ENCODE measurements around the gene SRRM2. TPM values are rescaled to one million over a fixed set of nuclear protein-coding genes. Genes with fewer than 3 reads are reported as not detected.

SRRM2 gene
- total and polyA plus RNA-seq, 9 of the 15 experiments (the other 6 are each of a cell fraction or from before 2014, with no cell fraction given), result 26.7 to 563 (median 81.1) TPM

DNA sequence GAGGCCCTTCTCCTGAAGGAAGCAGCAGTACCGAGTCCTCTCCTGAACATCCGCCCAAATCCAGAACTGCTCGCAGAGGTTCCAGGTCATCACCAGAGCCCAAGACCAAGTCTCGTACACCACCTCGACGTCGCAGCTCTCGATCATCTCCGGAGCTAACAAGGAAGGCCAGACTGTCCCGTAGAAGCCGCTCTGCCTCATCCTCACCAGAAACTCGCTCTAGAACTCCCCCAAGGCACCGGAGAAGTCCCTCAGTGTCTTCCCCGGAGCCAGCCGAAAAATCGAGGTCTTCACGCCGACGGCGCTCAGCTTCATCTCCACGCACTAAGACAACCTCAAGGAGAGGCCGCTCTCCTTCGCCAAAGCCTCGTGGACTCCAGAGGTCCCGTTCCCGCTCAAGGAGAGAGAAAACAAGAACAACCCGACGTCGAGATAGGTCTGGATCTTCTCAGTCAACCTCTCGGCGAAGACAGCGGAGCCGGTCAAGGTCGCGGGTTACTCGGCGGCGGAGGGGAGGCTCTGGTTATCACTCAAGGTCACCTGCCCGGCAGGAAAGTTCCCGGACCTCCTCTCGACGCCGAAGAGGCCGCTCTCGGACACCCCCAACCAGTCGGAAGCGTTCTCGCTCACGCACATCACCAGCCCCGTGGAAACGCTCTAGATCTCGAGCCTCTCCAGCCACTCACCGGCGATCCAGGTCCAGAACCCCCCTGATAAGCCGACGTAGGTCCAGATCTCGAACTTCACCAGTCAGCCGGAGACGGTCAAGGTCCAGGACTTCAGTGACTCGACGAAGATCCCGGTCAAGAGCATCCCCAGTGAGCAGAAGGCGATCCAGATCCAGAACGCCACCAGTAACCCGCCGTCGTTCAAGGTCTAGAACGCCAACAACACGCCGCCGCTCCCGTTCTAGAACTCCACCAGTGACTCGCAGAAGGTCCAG, 13.3 kb downstream of the SRRM2 start (continued):
- TF ChIP-seq, protein P1, sequence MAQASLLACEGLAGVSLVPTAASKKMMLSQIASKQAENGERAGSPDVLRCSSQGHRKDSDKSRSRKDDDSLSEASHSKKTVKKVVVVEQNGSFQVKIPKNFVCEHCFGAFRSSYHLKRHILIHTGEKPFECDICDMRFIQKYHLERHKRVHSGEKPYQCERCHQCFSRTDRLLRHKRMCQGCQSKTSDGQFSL (CRISPR knock-in tag; IDR thresholded peaks at IDR 0.05), result 0 out of 2 replicates have a peak, but pooled peaks have one; percentile 11
- TF ChIP-seq, protein P1 (tag; IDR thresholded peaks at IDR 0.05), result no peak
- TF ChIP-seq, protein P2, sequence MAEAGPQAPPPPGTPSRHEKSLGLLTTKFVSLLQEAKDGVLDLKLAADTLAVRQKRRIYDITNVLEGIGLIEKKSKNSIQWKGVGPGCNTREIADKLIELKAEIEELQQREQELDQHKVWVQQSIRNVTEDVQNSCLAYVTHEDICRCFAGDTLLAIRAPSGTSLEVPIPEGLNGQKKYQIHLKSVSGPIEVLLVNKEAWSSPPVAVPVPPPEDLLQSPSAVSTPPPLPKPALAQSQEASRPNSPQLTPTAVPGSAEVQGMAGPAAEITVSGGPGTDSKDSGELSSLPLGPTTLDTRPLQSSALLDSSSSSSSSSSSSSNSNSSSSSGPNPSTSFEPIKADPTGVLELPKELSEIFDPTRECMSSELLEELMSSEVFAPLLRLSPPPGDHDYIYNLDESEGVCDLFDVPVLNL (CRISPR knock-in tag; IDR thresholded peaks at IDR 0.05; ENCODE audit: low read depth), result no peak
- TF ChIP-seq POLR2AphosphoS5 (IDR thresholded peaks at IDR 0.05; ENCODE audit: control insufficient read depth, insufficient read depth, low read depth, low read length) (peak; percentile 38; the same call in 1 of the 2 replicates), KLF16 (IDR thresholded peaks at IDR 0.05) (0 out of 2 replicates have a peak, but pooled peaks have one; percentile 46)
